K562 (cell line): Measurements from ENCODE around the gene ESAM. TPM values are rescaled to one million over a fixed set of nuclear protein-coding genes. Genes with fewer than 3 reads are reported as not detected.

Source experiments
- BDP1 ChIP-seq: IDR thresholded peaks from 3 replicates; pipeline ENCODE4 v1.6.1; 2011; ENCODE audit not compliant: insufficient read length, insufficient read depth
- DNMT1 ChIP-seq: fragments of 450-650 bp; IDR thresholded peaks from 2 replicates; pipeline ENCODE4 v1.6.1; 2016; ENCODE audit warnings: antibody characterized with exemption, mild to moderate bottlenecking
- GATAD2A ChIP-seq: fragments of 450-650 bp; IDR thresholded peaks from 2 replicates; pipeline ENCODE4 v1.6.1; 2017
- HIVEP1 ChIP-seq: fragments of 250-450 bp; sonication (Bioruptor Pico); IDR thresholded peaks from 2 replicates; pipeline ENCODE4 v1.4.0; 2020; ENCODE audit warnings: mild to moderate bottlenecking
- MAZ ChIP-seq, 2 experiments: fragments of 450-650 bp in 1 of 2; sonication (generic) in 1 of 2; formaldehyde crosslinking; IDR thresholded peaks in 1 of 2; conservative IDR thresholded peaks in 1 of 2; 2 replicates each; pipeline versions ENCODE4 v1.4.0 to v1.5.0; 2020; ENCODE audit warnings: mild to moderate bottlenecking in 1 of 2, missing genetic modification reagents in 1 of 2
- MBD2 ChIP-seq: sonication (generic); IDR thresholded peaks from 2 replicates; pipeline ENCODE4 v1.6.1; 2016; ENCODE audit warnings: low read depth, borderline replicate concordance
- PHB2 ChIP-seq: fragments of 450-650 bp; IDR thresholded peaks from 2 replicates; pipeline ENCODE4 v1.6.1; 2017; ENCODE audit warnings: low read depth
- POLR2A ChIP-seq: fragments of 450-650 bp; conservative IDR thresholded peaks from 2 replicates; pipeline ENCODE4 v1.6.1; 2016
- POLR2H ChIP-seq: IDR thresholded peaks from 2 replicates; pipeline ENCODE4 v1.6.1; 2016; ENCODE audit warnings: missing genetic modification characterization, low read depth, mild to moderate bottlenecking, control low read depth, missing compliant biosample characterization, moderate library complexity
- POLR3A ChIP-seq: IDR thresholded peaks from 2 replicates; pipeline ENCODE4 v1.6.1; 2011; ENCODE audit warnings: borderline replicate concordance, mild to moderate bottlenecking, moderate library complexity; ENCODE audit not compliant: insufficient read length, insufficient read depth; ENCODE audit errors: extremely low read depth
- PURB ChIP-seq: sonication (generic); formaldehyde crosslinking; IDR thresholded peaks from 2 replicates; pipeline ENCODE4 v1.9.0; 2021; ENCODE audit warnings: low read depth, mild to moderate bottlenecking, missing genetic modification reagents
- RBM39 ChIP-seq: fragments of 200-400 bp; formaldehyde crosslinking; optimal IDR thresholded peaks from 2 replicates; pipeline ENCODE3; 2018; ENCODE audit warnings: low read depth, low read length
- SRSF1 ChIP-seq: fragments of 200-400 bp; formaldehyde crosslinking; IDR thresholded peaks from 2 replicates; pipeline ENCODE4 v1.6.1; 2017; ENCODE audit warnings: mild to moderate bottlenecking, low read depth, low read length, moderate library complexity
- USF1 ChIP-seq: sonication (generic); formaldehyde crosslinking; IDR thresholded peaks from 2 replicates; pipeline ENCODE4 v1.9.0; 2022; ENCODE audit warnings: mild to moderate bottlenecking, missing genetic modification reagents
- ZHX1 ChIP-seq: fragments of 150-350 bp; conservative IDR thresholded peaks from 2 replicates; pipeline ENCODE4 v1.6.1; 2014; ENCODE audit warnings: low read length
- ZNF445 ChIP-seq: fragments of 250-450 bp; sonication (Bioruptor Pico); IDR thresholded peaks from 2 replicates; pipeline ENCODE4 v1.4.0; 2020; ENCODE audit warnings: low read depth, mild to moderate bottlenecking, moderate library complexity
- ZNF518B ChIP-seq: fragments of 250-450 bp; sonication (Bioruptor Pico); IDR thresholded peaks from 2 replicates; pipeline ENCODE4 v1.5.0; 2021; ENCODE audit warnings: mild to moderate bottlenecking, moderate library complexity
- ZNF655 ChIP-seq: fragments of 250-450 bp; sonication (Bioruptor Pico); IDR thresholded peaks from 2 replicates; pipeline ENCODE4 v1.5.0; 2021
- ZNF778 ChIP-seq: fragments of 450-650 bp; formaldehyde crosslinking; IDR thresholded peaks from 2 replicates; pipeline ENCODE4 v1.4.0; 2020; ENCODE audit warnings: mild to moderate bottlenecking, moderate library complexity
- polyA plus RNA-seq, 8 experiments: library from polyadenylated mRNA; depleted of rRNA in 4 of 8; stranded (reverse) in 5 of 8; unstranded in 3 of 8; fragments of >200 nt; fragmentation: Nextera tagmentation in 2 of 8; fragmentation: Illumina TruSeq in 1 of 8; extraction: Ambion mirVana in 2 of 8; extraction: Trizol in 1 of 8; gene quantifications; 2 replicates each; pipeline versions ENCODE4 v1.2.1 to v1.2.3, GENCODE V29; 2011 to 2014; ENCODE audit warnings: inconsistent platforms in 1 of 8, missing spikeins in 1 of 8
- total RNA-seq, 7 experiments: library from RNA; depleted of rRNA in 6 of 7; stranded (reverse); fragments of >200 nt in 6 of 7; fragmentation: Illumina TruSeq in 2 of 7; extraction: Trizol in 2 of 7; gene quantifications; 2 replicates each; pipeline versions ENCODE4 v1.2.1 to v1.2.3, GENCODE V29; 2011 to 2021; ENCODE audit warnings: low replicate concordance in 1 of 7

Gene ESAM
- total and polyA plus RNA-seq, 9 of the 15 experiments (the other 6 are each of a cell fraction or from before 2014, with no cell fraction given) = 0.06 to 1.5 (median 0.22) TPM

GRCh38 chr11:124758355-124759265, 3.5 kb downstream of the ESAM start (continued):
- no peak for TF ChIP-seq GATAD2A
- no peak for TF ChIP-seq SRSF1
- TF ChIP-seq ZNF655 (CRISPR knock-in tag) = no peak
- no peak for TF ChIP-seq PURB (CRISPR knock-in tag)
- TF ChIP-seq ZNF518B (CRISPR knock-in tag) = no peak
- no peak for TF ChIP-seq BDP1
- no peak for TF ChIP-seq POLR2A
- TF ChIP-seq MBD2 = no peak
- no peak for TF ChIP-seq ZHX1
- TF ChIP-seq DNMT1 = no peak
- TF ChIP-seq PHB2 = no peak
- no peak for TF ChIP-seq USF1 (CRISPR knock-in tag)
- peak in 1 of 2 experiments; percentile 38; a peak in 1 of 4 replicates for TF ChIP-seq MAZ (CRISPR knock-in tag; conservative IDR thresholded peaks at IDR 0.05 in 1 of 2, IDR thresholded peaks at IDR 0.05 in 1 of 2)
- TF ChIP-seq RBM39 = no peak
- no peak for TF ChIP-seq HIVEP1 (CRISPR knock-in tag)
- no peak for TF ChIP-seq ZNF445 (CRISPR knock-in tag)
- no peak for TF ChIP-seq ZNF778
- TF ChIP-seq POLR3A = no peak
- no peak for TF ChIP-seq POLR2H (tag)
